HEK293 (cell line): Measurements from ENCODE around the gene NKPD1.

Experiments
- CTCF ChIA-PET: fragments of 350-600 bp; formaldehyde crosslinking; extraction: SDS; loops from one replicate; lab custom pipeline; 2021; ENCODE audit warnings: antibody characterized with exemption; lab: Yijun Ruan, JAX
- POLR2A ChIA-PET: fragments of 300-600 bp; formaldehyde crosslinking; extraction: SDS; loops from one replicate; lab custom pipeline; 2020; ENCODE audit warnings: antibody characterized with exemption, inconsistent platforms; lab: Yijun Ruan, JAX
- H3K27ac ChIP-seq: fragments of 200-500 bp; sonication (Bioruptor generic); 2 replicates; pipeline ENCODE4 v1.5.1; 2014; ENCODE audit warnings: low read depth, low read length, control low read depth, inconsistent platforms; ENCODE audit errors: extremely low read depth
- H3K36me3 ChIP-seq, 2 experiments: fragments of 200-500 bp in 1 of 2; sonication (Bioruptor generic) in 1 of 2; 1 replicate in 1 of 2; 2 replicates in 1 of 2; pipeline ENCODE4 v1.5.1; 2014 to 2017; ENCODE audit warnings: inconsistent platforms in 2 of 2, low read length in 2 of 2; ENCODE audit not compliant: control insufficient read depth in 2 of 2, insufficient read depth in 1 of 2
- H3K4me1 ChIP-seq: fragments of 200-500 bp; sonication (Bioruptor generic); 2 replicates; pipeline ENCODE4 v1.5.1; 2014; ENCODE audit warnings: mild to moderate bottlenecking, low read length, inconsistent platforms; ENCODE audit not compliant: control insufficient read depth, insufficient read depth
- H3K4me3 ChIP-seq: 2 replicates; pipeline ENCODE4 v1.5.1; 2011; ENCODE audit warnings: low read depth, mild to moderate bottlenecking, control low read depth, low read length, moderate library complexity
- H3K9me3 ChIP-seq: fragments of 200-500 bp; sonication (Bioruptor generic); 2 replicates; pipeline ENCODE4 v1.5.1; 2014; ENCODE audit warnings: low read depth, low read length, inconsistent platforms; ENCODE audit not compliant: control insufficient read depth, insufficient read depth
- KLF1 ChIP-seq: fragments of 450-650 bp; formaldehyde crosslinking; IDR thresholded peaks from 2 replicates; pipeline ENCODE4 v1.5.1; 2016; ENCODE audit warnings: missing biosample characterization, missing genetic modification characterization
- OVOL3 ChIP-seq: fragments of 450-650 bp; formaldehyde crosslinking; IDR thresholded peaks from 2 replicates; pipeline ENCODE4 v1.5.1; 2016; ENCODE audit warnings: missing biosample characterization, missing genetic modification characterization
- RBAK ChIP-seq: fragments of 450-650 bp; formaldehyde crosslinking; IDR thresholded peaks from 2 replicates; pipeline ENCODE4 v1.5.1; 2016; ENCODE audit warnings: missing biosample characterization, missing genetic modification characterization
- ZEB2 ChIP-seq: fragments of 450-650 bp; formaldehyde crosslinking; IDR thresholded peaks from 2 replicates; pipeline ENCODE4 v1.5.1; 2016; ENCODE audit warnings: missing biosample characterization, missing genetic modification characterization
- ZNF274 ChIP-seq, 2 experiments: fragments of 200-500 bp in 1 of 2; fragments of 450-650 bp in 1 of 2; sonication (Bioruptor generic) in 1 of 2; formaldehyde crosslinking in 1 of 2; IDR thresholded peaks; 2 replicates each; pipeline versions ENCODE4 v1.5.1 to v1.6.1; 2014 to 2016; ENCODE audit warnings: borderline replicate concordance in 1 of 2, inconsistent platforms in 1 of 2, low read length in 1 of 2, missing biosample characterization in 1 of 2, missing genetic modification characterization in 1 of 2
- ZNF366 ChIP-seq: fragments of 450-650 bp; formaldehyde crosslinking; conservative IDR thresholded peaks from 2 replicates; pipeline ENCODE4 v1.5.1; 2016; ENCODE audit warnings: missing biosample characterization, missing genetic modification characterization
- ZSCAN30 ChIP-seq: fragments of 450-650 bp; IDR thresholded peaks from 2 replicates; pipeline ENCODE4 v1.5.1; 2018; ENCODE audit warnings: missing biosample characterization, mild to moderate bottlenecking, missing genetic modification characterization, moderate library complexity
- TF ChIP-seq, protein P1 (sequence below): fragments of 450-650 bp; formaldehyde crosslinking; conservative IDR thresholded peaks from 2 replicates; pipeline ENCODE4 v1.5.1; 2016; ENCODE audit warnings: low read depth, missing biosample characterization, missing genetic modification characterization
- TF ChIP-seq, protein P2 (sequence below): fragments of 450-650 bp; formaldehyde crosslinking; IDR thresholded peaks from 2 replicates; pipeline ENCODE4 v1.5.1; 2017; ENCODE audit warnings: missing biosample characterization, missing genetic modification characterization
- TF ChIP-seq, protein P3 (sequence below): fragments of 450-650 bp; formaldehyde crosslinking; optimal IDR thresholded peaks from 2 replicates; pipeline ENCODE3; 2016; ENCODE audit warnings: missing biosample characterization, mild to moderate bottlenecking, missing genetic modification characterization
- TF ChIP-seq, protein P4 (sequence below): fragments of 450-650 bp; formaldehyde crosslinking; IDR thresholded peaks from 2 replicates; pipeline ENCODE4 v1.5.1; 2016; ENCODE audit warnings: missing biosample characterization, missing genetic modification characterization
- TF ChIP-seq, protein P5 (sequence below): fragments of 450-650 bp; formaldehyde crosslinking; IDR thresholded peaks from 2 replicates; pipeline ENCODE4 v1.5.1; 2016; ENCODE audit warnings: missing biosample characterization, missing genetic modification characterization

The NKPD1 gene

DNA sequence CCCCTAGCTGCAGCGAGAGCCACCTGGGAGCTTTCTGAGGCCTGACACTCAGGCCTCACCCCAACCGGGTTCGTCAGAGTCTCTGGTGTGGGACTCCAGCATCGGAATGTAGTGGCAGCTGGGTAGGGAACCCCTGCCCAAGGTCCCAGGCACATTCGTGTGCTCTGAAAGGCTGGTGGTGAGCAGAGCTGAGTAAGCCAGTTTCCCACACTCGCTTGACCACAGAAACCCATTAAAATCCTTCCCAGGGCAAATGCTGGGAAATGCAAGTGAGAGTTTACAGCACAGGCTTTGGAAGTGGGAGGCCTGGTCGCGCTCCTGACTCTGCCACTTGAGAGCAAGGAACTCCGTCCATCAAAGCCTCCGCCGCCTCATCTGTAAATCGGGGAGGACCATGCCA lies 13.0 kb upstream of the NKPD1 start (continued):
- TF ChIP-seq, protein P1, sequence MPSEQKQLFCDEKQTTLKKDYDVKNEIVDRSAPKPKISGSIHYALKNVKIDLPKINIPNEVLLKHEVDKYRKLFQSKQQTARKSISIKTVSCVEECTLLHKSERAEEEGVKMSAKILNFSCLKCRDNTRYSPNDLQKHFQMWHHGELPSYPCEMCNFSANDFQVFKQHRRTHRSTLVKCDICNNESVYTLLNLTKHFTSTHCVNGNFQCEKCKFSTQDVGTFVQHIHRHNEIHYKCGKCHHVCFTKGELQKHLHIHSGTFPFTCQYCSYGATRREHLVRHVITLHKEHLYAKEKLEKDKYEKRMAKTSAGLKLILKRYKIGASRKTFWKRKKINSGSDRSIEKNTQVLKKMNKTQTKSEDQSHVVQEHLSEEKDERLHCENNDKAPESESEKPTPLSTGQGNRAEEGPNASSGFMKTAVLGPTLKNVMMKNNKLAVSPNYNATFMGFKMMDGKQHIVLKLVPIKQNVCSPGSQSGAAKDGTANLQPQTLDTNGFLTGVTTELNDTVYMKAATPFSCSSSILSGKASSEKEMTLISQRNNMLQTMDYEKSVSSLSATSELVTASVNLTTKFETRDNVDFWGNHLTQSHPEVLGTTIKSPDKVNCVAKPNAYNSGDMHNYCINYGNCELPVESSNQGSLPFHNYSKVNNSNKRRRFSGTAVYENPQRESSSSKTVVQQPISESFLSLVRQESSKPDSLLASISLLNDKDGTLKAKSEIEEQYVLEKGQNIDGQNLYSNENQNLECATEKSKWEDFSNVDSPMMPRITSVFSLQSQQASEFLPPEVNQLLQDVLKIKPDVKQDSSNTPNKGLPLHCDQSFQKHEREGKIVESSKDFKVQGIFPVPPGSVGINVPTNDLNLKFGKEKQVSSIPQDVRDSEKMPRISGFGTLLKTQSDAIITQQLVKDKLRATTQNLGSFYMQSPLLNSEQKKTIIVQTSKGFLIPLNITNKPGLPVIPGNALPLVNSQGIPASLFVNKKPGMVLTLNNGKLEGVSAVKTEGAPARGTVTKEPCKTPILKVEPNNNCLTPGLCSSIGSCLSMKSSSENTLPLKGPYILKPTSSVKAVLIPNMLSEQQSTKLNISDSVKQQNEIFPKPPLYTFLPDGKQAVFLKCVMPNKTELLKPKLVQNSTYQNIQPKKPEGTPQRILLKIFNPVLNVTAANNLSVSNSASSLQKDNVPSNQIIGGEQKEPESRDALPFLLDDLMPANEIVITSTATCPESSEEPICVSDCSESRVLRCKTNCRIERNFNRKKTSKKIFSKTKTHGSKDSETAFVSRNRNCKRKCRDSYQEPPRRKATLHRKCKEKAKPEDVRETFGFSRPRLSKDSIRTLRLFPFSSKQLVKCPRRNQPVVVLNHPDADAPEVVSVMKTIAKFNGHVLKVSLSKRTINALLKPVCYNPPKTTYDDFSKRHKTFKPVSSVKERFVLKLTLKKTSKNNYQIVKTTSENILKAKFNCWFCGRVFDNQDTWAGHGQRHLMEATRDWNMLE (tag by site-specific recombination): no peak

DNA sequence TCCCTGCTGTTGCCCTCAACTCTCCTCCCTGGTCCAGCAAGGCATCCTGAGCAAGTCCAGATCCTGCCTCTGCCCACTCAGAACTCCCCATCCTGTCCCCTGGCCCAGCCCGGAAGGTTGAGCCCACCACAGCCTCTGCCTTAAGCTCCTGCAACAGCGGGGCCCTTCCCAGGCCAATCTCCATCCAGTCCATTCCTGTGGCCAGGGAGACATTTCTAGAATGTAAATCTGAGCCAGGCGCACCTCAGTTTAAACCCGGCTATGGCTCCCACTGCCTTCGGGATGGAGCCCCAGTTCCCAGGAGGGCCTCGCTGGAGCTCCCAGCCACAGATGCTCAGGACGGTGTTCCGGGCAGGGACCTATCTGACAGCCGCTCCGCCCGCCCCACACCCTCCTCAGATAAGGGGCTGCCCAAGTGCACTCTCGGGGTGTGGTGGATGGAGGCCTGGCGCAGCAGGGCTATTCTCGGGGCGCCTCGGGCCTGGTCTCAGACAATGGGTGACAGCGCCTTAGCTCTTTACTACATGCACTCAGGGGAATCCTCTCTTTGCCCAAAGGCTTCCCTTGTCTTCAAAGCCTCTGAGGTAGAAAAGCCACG lies 11.9 kb upstream of the NKPD1 start:
- Histone ChIP-seq H3K4me3 (no peak overlapping the region), H3K9me3 (no peaks in the 10 kb centered on the region), H3K27ac (no peak overlapping the region), H3K4me1 (peaks cover 3% of the 10 kb centered on the region; the same call in 1 of the 2 replicates), H3K36me3 (no peaks in the 10 kb centered on the region)
- TF ChIP-seq ZSCAN30: no peak
- TF ChIP-seq KLF1 (tag by site-specific recombination): peak; percentile 71
- no peak for TF ChIP-seq ZNF274 (IDR thresholded peaks at IDR 0.05; ENCODE audit: low read length)
- no peak for TF ChIP-seq ZNF274 (tag by site-specific recombination; IDR thresholded peaks at IDR 0.05; ENCODE audit: borderline replicate concordance)
- TF ChIP-seq, protein P2, sequence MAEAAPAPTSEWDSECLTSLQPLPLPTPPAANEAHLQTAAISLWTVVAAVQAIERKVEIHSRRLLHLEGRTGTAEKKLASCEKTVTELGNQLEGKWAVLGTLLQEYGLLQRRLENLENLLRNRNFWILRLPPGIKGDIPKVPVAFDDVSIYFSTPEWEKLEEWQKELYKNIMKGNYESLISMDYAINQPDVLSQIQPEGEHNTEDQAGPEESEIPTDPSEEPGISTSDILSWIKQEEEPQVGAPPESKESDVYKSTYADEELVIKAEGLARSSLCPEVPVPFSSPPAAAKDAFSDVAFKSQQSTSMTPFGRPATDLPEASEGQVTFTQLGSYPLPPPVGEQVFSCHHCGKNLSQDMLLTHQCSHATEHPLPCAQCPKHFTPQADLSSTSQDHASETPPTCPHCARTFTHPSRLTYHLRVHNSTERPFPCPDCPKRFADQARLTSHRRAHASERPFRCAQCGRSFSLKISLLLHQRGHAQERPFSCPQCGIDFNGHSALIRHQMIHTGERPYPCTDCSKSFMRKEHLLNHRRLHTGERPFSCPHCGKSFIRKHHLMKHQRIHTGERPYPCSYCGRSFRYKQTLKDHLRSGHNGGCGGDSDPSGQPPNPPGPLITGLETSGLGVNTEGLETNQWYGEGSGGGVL (tag by site-specific recombination): no peak
- TF ChIP-seq, protein P3, sequence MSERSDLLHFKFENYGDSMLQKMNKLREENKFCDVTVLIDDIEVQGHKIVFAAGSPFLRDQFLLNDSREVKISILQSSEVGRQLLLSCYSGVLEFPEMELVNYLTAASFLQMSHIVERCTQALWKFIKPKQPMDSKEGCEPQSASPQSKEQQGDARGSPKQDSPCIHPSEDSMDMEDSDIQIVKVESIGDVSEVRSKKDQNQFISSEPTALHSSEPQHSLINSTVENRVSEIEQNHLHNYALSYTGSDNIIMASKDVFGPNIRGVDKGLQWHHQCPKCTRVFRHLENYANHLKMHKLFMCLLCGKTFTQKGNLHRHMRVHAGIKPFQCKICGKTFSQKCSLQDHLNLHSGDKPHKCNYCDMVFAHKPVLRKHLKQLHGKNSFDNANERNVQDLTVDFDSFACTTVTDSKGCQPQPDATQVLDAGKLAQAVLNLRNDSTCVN (tag by site-specific recombination): no peak
- ChIA-PET POLR2A (no interaction called here), CTCF (interaction anchor here (1.7 kb wide), 1 partner anchor 46 kb away, joined by 3 read pairs; no protein-coding TSS in a partner anchor)

DNA sequence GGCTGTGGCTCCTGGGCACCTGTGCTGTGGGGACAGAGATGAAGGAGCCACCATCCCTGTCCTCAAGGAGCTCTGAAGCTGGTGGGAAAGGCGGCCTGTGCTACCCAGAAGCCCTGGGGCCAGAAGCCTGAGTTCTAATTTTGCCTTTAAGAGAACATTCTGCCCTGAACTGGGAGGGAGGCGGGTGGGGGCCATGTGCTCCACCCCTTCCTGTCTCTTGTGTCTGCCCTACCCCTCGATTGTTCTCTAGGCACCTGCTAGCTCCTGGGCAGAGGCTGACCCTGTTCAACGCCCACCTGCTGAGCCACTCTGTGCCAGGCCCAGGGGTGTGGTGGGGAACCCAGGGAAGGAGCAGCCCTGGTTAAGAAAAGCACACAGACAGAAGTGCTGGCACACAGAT lies 11.4 kb upstream of the NKPD1 start:
- CTCF ChIA-PET: interaction anchor here (0.6 to 1.7 kb wide), 2 partner anchors 46 to 152 kb away, joined by 3 read pairs; no protein-coding TSS in a partner anchor
- POLR2A ChIA-PET: no interaction called here

More for the DNA sequence above, 11.4 kb upstream of the NKPD1 start:
- no peaks in the 10 kb centered on the region for H3K9me3 ChIP-seq
- no peak overlapping the region for H3K27ac ChIP-seq
- no peak for TF ChIP-seq ZEB2 (tag by site-specific recombination)
- TF ChIP-seq, protein P4, sequence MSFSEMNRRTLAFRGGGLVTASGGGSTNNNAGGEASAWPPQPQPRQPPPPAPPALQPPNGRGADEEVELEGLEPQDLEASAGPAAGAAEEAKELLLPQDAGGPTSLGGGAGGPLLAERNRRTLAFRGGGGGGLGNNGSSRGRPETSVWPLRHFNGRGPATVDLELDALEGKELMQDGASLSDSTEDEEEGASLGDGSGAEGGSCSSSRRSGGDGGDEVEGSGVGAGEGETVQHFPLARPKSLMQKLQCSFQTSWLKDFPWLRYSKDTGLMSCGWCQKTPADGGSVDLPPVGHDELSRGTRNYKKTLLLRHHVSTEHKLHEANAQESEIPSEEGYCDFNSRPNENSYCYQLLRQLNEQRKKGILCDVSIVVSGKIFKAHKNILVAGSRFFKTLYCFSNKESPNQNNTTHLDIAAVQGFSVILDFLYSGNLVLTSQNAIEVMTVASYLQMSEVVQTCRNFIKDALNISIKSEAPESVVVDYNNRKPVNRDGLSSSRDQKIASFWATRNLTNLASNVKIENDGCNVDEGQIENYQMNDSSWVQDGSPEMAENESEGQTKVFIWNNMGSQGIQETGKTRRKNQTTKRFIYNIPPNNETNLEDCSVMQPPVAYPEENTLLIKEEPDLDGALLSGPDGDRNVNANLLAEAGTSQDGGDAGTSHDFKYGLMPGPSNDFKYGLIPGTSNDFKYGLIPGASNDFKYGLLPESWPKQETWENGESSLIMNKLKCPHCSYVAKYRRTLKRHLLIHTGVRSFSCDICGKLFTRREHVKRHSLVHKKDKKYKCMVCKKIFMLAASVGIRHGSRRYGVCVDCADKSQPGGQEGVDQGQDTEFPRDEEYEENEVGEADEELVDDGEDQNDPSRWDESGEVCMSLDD: no peak
- TF ChIP-seq, protein P5, sequence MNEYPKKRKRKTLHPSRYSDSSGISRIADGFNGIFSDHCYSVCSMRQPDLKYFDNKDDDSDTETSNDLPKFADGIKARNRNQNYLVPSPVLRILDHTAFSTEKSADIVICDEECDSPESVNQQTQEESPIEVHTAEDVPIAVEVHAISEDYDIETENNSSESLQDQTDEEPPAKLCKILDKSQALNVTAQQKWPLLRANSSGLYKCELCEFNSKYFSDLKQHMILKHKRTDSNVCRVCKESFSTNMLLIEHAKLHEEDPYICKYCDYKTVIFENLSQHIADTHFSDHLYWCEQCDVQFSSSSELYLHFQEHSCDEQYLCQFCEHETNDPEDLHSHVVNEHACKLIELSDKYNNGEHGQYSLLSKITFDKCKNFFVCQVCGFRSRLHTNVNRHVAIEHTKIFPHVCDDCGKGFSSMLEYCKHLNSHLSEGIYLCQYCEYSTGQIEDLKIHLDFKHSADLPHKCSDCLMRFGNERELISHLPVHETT (tag by site-specific recombination): no peak
- no peak for TF ChIP-seq OVOL3 (tag by site-specific recombination)
- no peak for TF ChIP-seq RBAK (tag by site-specific recombination)
- peak; percentile 95 for TF ChIP-seq KLF1 (tag by site-specific recombination)
- no peak for TF ChIP-seq ZNF366 (tag by site-specific recombination)
- H3K4me1 ChIP-seq: no peaks in the 10 kb centered on the region; the same call in 1 of the 2 replicates
- no peaks in the 10 kb centered on the region for H3K36me3 ChIP-seq
- H3K4me3 ChIP-seq: no peak overlapping the region
